T-helper 1 cell treated with Interleukin-12 subunit alpha and Interleukin-12 subunit beta and Interleukin-4 antibody, amounts not matched to agents 30 μg/mL and 1 μg/mL, for 36 hours (primary cell): Measurements from ENCODE around the gene PID1.

Experiments
- H3K27ac Mint-ChIP-seq: one replicate; pipeline ENCODE4 v1.8.0; 2021; ENCODE audit warnings: mild to moderate bottlenecking, mixed read lengths
- H3K27me3 Mint-ChIP-seq: one replicate; pipeline ENCODE4 v1.8.0; 2021; ENCODE audit warnings: low read depth, mixed read lengths
- H3K36me3 Mint-ChIP-seq: one replicate; pipeline ENCODE4 v1.8.0; 2021; ENCODE audit warnings: low read depth, mixed read lengths
- H3K4me1 Mint-ChIP-seq: one replicate; pipeline ENCODE4 v1.8.0; 2021; ENCODE audit warnings: low read depth, mixed read lengths
- H3K4me3 Mint-ChIP-seq: one replicate; pipeline ENCODE4 v1.8.0; 2021; ENCODE audit warnings: mild to moderate bottlenecking, moderate library complexity, mixed read lengths
- H3K9me3 Mint-ChIP-seq: one replicate; pipeline ENCODE4 v1.8.0; 2021; ENCODE audit warnings: mixed read lengths

Gene PID1

GRCh38 chr2:229270551-229271410 lies at the start of gene PID1:
Gene PID1 (minus strand): TSS chr2:229271287. CDS start chr2:229271043, 244 bp downstream.
- Mint-ChIP-seq H3K9me3 (no peaks in the 10 kb centered on the region), H3K27me3 (peaks cover 27% of the 10 kb centered on the region), H3K27ac (no peak within 1 kb of the TSS), H3K4me1 (no peaks in the 10 kb centered on the region), H3K36me3 (no peaks in the 10 kb centered on the region), H3K4me3 (no peak within 1 kb of the TSS)

GRCh38 chr2:229319558-229319957 lies 48.5 kb upstream of the PID1 start:
- H3K4me1 Mint-ChIP-seq = no peaks in the 10 kb centered on the region
- no peak overlapping the region for H3K27ac Mint-ChIP-seq
- peaks cover 8% of the 10 kb centered on the region for H3K9me3 Mint-ChIP-seq
- no peaks in the 10 kb centered on the region for H3K27me3 Mint-ChIP-seq
- H3K4me3 Mint-ChIP-seq = no peak overlapping the region
- H3K36me3 Mint-ChIP-seq = no peaks in the 10 kb centered on the region

GRCh38 chr2:229314117-229314516 lies 43.0 kb upstream of the PID1 start:
- Mint-ChIP-seq H3K27me3 (no peaks in the 10 kb centered on the region), H3K9me3 (no peaks in the 10 kb centered on the region), H3K4me3 (no peak overlapping the region), H3K4me1 (no peaks in the 10 kb centered on the region), H3K27ac (no peak overlapping the region), H3K36me3 (no peaks in the 10 kb centered on the region)

- Mint-ChIP-seq H3K4me1 (no peaks in the 10 kb centered on the region), H3K4me3 (no peak overlapping the region), H3K36me3 (no peaks in the 10 kb centered on the region), H3K9me3 (no peaks in the 10 kb centered on the region), H3K27me3 (no peaks in the 10 kb centered on the region), H3K27ac (no peak overlapping the region)
Observed at GRCh38 chr2:229313591-229313990, 42.5 kb upstream of the PID1 start.

- H3K27ac Mint-ChIP-seq = no peak overlapping the region
- H3K4me1 Mint-ChIP-seq = no peaks in the 10 kb centered on the region
- no peak overlapping the region for H3K4me3 Mint-ChIP-seq
- no peaks in the 10 kb centered on the region for H3K27me3 Mint-ChIP-seq
- H3K36me3 Mint-ChIP-seq = no peaks in the 10 kb centered on the region
- peaks cover 5% of the 10 kb centered on the region for H3K9me3 Mint-ChIP-seq
Observed at GRCh38 chr2:229301237-229301636, 30.1 kb upstream of the PID1 start.

GRCh38 chr2:229300790-229301189 lies 29.7 kb upstream of the PID1 start:
- H3K4me3 Mint-ChIP-seq = no peak overlapping the region
- no peaks in the 10 kb centered on the region for H3K27me3 Mint-ChIP-seq
- H3K4me1 Mint-ChIP-seq = no peaks in the 10 kb centered on the region
- no peaks in the 10 kb centered on the region for H3K36me3 Mint-ChIP-seq
- peaks cover 5% of the 10 kb centered on the region for H3K9me3 Mint-ChIP-seq
- no peak overlapping the region for H3K27ac Mint-ChIP-seq

- no peaks in the 10 kb centered on the region for H3K36me3 Mint-ChIP-seq
- no peaks in the 10 kb centered on the region for H3K4me1 Mint-ChIP-seq
- H3K9me3 Mint-ChIP-seq = peaks cover 5% of the 10 kb centered on the region
Observed at GRCh38 chr2:229300371-229300770, 29.3 kb upstream of the PID1 start.

GRCh38 chr2:229297247-229297646 lies 26.2 kb upstream of the PID1 start:
- Mint-ChIP-seq H3K4me1 (no peaks in the 10 kb centered on the region), H3K36me3 (no peaks in the 10 kb centered on the region), H3K9me3 (no peaks in the 10 kb centered on the region), H3K4me3 (no peak overlapping the region), H3K27me3 (no peaks in the 10 kb centered on the region), H3K27ac (no peak overlapping the region)

More at GRCh38 chr2:229300371-229300770, 29.3 kb upstream of the PID1 start:
- Mint-ChIP-seq H3K4me3 (no peak overlapping the region), H3K27ac (no peak overlapping the region), H3K27me3 (no peaks in the 10 kb centered on the region)

- Mint-ChIP-seq H3K4me1 (no peaks in the 10 kb centered on the region), H3K36me3 (no peaks in the 10 kb centered on the region), H3K27ac (no peak overlapping the region), H3K4me3 (no peak overlapping the region), H3K9me3 (no peaks in the 10 kb centered on the region), H3K27me3 (no peaks in the 10 kb centered on the region)
Observed at GRCh38 chr2:229296536-229296935, 25.4 kb upstream of the PID1 start.

- H3K4me3 Mint-ChIP-seq = no peak overlapping the region
- H3K4me1 Mint-ChIP-seq = no peaks in the 10 kb centered on the region
- no peaks in the 10 kb centered on the region for H3K9me3 Mint-ChIP-seq
- H3K27ac Mint-ChIP-seq = no peak overlapping the region
- no peaks in the 10 kb centered on the region for H3K27me3 Mint-ChIP-seq
- H3K36me3 Mint-ChIP-seq = no peaks in the 10 kb centered on the region
Observed at GRCh38 chr2:229296016-229296415, 24.9 kb upstream of the PID1 start.

GRCh38 chr2:229287823-229288222 lies 16.7 kb upstream of the PID1 start:
- Mint-ChIP-seq H3K9me3 (peaks cover 9% of the 10 kb centered on the region), H3K4me1 (no peaks in the 10 kb centered on the region), H3K27ac (no peak overlapping the region), H3K27me3 (no peaks in the 10 kb centered on the region), H3K36me3 (no peaks in the 10 kb centered on the region), H3K4me3 (no peak overlapping the region)

GRCh38 chr2:229282758-229283546 lies 11.9 kb upstream of the PID1 start:
- H3K36me3 Mint-ChIP-seq = no peaks in the 10 kb centered on the region
- H3K4me3 Mint-ChIP-seq = no peak overlapping the region
- no peaks in the 10 kb centered on the region for H3K9me3 Mint-ChIP-seq
- no peaks in the 10 kb centered on the region for H3K4me1 Mint-ChIP-seq
- no peak overlapping the region for H3K27ac Mint-ChIP-seq
- H3K27me3 Mint-ChIP-seq = no peaks in the 10 kb centered on the region

GRCh38 chr2:229279516-229279915 lies 8.4 kb upstream of the PID1 start:
- no peaks in the 10 kb centered on the region for H3K4me1 Mint-ChIP-seq
- no peak overlapping the region for H3K4me3 Mint-ChIP-seq
- H3K9me3 Mint-ChIP-seq = no peaks in the 10 kb centered on the region
- no peaks in the 10 kb centered on the region for H3K27me3 Mint-ChIP-seq
- no peaks in the 10 kb centered on the region for H3K36me3 Mint-ChIP-seq
- no peak overlapping the region for H3K27ac Mint-ChIP-seq

GRCh38 chr2:229275506-229275905 lies 4.4 kb upstream of the PID1 start:
- no peak overlapping the region for H3K4me3 Mint-ChIP-seq
- H3K27ac Mint-ChIP-seq = no peak overlapping the region
- H3K4me1 Mint-ChIP-seq = no peaks in the 10 kb centered on the region
- H3K9me3 Mint-ChIP-seq = no peaks in the 10 kb centered on the region
- H3K27me3 Mint-ChIP-seq = peaks cover 13% of the 10 kb centered on the region
- no peaks in the 10 kb centered on the region for H3K36me3 Mint-ChIP-seq
